HG03135 (cell line): ENCODE data around the gene PPHLN1.
"Not testable (repeated sequence)": the region's sequence is repeated elsewhere in the genome, so short reads cannot be mapped to it uniquely, and the experiment has no call there.

ENCODE experiments used
- ATAC-seq: cut with Tn5 transposase; IDR thresholded peaks from one replicate; pipeline ENCODE4 v1.9.1; 2021; ENCODE audit warnings: mild to moderate bottlenecking, moderate library complexity; ENCODE audit not compliant: unreplicated experiment

Gene PPHLN1

GRCh38 chr12:42320796-42321195 lies 5.2 kb upstream of the PPHLN1 start:
- ATAC-seq = no peak

- ATAC-seq = no peak
Measured at GRCh38 chr12:42322567-42322966, 3.4 kb upstream of the PPHLN1 start.

- ATAC-seq = no peak
Measured at GRCh38 chr12:42323856-42324255, 2.1 kb upstream of the PPHLN1 start.

DNA sequence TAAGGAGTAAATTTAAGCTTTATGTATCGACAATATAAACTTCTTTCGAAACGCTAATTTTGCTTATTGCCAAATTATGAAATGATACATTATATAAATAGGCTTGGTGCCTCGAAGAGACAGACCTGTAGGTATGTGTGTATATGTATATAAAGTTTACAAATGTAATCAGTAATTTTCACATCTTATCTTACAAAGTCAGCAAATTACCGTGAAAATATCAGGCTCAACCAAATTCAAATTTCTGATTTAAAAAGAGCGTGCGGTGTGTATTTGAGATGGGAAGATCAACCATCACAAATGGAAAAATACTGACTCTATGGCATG lies 678 bp upstream of the PPHLN1 start:
- no peak for ATAC-seq

GRCh38 chr12:42326541-42327226 lies 717 bp downstream of the PPHLN1 start:
- peak; percentile 23 for ATAC-seq

DNA sequence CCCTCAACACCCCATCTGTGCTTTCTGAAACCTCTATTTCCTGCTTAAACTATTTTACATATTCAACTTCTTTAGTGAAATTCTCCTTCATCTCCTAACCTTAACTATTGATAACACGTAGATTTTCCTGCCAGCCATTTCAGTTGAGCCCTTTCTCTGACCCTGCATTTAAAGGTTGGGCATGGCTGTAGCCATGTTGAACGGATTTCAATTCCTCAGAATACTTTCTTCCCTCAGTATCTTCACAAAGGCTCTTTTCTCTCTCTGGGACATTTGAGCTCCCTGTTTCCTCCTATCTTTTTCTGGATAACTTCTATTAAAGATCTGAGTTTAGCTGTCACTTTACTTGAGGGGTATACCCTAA lies 1.2 kb downstream of the PPHLN1 start:
- ATAC-seq = no peak

DNA sequence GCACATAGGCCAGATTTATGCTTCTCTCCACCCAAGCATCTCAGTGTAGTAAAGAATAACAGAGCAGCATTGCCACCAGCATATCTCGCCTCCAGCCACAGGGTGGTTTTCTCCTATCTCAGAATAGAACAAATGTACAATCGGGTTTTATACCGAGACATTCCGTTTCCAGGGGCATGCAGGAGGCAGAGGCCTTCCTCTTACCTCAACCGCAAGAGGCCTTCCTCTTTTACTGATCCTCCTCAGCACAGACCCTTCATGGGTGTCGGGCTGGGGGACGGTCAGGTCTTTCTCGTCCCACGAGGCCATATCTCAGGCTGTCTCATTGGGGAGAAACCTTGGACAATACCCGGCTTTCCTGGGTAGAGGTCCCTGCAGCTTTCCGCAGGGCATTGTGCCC lies 4.1 kb downstream of the PPHLN1 start:
- not testable (repeated sequence) for ATAC-seq

DNA sequence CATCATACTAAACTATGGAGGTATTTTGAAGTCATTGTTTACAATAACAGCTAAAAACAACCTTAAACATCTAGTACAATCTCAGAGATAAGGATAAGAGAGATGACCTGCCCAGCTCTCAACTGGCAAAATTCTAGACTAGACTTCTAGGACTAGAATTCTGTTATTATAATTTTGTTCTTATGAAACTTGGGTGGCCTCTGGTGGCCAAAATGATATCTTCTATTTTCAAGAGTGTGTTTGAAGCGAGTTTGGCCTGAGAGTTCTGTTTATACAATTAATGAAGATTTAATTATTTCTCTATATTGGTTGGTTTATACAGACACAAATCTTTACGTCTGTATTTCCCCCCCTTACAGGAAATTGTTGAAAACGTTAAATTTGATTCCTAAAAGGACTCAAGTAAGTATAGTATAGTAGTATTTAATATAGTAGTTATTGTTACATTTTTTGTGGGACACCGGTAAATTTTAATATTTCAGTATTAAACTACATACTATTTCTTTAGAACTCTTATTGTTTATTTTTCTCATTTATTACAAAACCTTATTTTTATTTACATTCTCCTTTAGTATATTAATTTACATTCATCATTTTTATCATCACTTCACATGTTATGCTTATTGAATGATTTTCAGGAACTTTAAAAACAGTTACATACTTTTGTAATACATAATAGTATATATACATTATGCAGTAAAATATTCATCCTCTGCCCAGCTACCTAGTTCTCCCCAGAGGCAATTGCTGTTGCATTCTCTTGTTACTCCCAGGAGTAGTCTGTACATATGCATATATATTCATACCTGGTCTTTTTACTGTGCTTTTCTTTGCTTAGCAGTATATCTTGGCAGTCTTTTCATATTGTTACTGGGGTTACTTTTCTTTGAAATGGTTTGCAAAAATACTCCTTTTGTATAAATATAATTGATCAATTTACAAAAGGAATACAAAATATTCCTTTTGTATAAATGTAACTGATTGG lies 6.6 kb downstream of the PPHLN1 start:
- ATAC-seq = peak; percentile 77

- ATAC-seq = no peak
Measured at GRCh38 chr12:42336286-42336685, 10.3 kb downstream of the PPHLN1 start.

DNA sequence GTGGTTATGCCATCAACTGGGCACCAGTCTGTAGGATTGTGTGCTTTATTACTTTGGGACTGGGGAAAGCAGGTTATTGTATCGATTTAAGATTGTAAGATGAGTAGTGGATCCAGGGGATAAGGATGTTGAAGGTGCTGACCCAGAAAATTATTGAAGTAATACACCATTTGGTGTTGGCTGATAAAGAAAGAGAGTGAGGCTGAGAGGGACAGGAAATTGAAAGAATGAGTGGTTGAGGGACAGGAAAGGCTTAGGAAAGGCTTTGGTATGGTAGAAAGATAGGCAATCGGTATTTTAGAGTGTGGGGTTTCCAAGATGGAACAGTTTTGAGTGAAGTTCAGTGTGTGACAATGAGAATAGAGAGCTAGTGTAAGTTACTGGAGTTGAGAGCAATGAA lies 12.3 kb downstream of the PPHLN1 start:
- no peak for ATAC-seq

DNA sequence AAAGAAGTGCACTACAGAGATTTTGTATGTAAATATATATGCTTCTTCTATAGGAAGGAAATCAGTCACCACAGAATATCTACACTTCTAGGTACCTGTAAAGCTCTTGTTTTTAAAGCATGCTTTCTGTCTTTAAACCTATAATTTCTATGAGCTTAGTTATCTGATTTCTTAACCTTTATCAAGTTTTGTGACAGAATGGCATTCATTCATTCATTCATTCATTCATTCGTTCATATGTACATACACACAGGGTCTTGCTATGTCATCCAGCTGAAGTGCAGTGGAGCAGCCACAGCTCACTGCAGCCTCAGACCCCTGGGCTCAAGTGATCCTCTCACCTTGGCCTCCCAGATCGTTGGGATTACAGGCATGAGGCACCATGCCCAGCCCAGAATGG lies 16.1 kb downstream of the PPHLN1 start:
- ATAC-seq = no peak

DNA sequence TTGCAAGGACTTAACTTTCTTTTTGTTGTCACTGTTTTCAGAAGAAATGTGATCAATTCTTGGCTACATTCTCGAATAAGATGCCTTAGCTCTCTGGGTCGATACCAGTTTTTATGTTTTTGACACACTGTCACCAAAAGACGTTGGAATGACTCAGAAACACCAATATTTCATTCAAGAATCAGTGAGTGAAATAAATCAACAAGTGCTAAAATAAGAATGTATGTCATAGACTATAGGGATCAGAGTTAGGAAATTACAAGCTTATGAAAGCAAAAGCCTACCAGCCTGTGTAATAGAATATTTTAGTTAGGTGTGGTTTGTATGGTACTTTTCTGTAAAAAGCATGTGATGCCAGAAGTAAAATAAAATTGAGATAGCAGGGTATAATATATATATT lies 17.8 kb downstream of the PPHLN1 start:
- no peak for ATAC-seq

- no peak for ATAC-seq
Measured at GRCh38 chr12:42346403-42347002, 20.5 kb downstream of the PPHLN1 start.

DNA sequence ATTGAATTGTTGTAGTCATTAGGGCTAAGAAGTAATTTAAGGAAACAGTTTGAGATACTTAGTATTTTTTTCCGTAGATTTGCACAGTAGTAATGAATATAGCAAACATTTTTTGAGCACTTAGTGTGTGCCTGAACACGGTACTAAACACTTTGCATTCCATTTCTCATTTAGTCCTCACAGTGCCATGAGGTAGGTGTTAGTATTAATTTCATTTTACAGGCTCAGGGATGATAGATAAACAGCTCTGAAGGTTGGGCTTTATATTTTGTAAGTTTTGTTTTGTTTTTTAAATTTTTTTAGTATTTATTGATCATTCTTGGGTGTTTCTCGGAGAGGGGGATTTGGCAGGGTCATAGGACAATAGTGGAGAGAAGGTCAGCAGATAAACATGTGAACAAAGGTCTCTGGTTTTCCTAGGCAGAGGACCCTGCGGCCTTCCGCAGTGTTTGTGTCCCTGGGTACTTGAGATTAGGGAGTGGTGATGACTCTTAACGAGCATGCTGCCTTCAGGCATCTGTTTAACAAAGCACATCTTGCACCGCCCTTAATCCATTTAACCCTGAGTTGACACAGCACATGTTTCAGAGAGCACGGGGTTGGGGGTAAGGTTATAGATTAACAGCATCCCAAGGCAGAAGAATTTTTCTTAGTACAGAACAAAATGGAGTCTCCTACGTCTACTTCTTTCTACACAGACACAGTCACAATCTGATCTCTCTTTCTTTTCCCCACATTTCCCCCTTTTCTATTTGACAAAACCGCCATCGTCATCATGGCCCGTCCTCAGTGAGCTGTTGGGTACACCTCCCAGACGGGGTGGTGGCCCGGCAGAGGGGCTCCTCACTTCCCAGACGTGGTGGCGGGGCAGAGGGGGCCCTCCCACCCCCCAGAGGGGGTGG lies 23.4 kb downstream of the PPHLN1 start:
- not testable (repeated sequence) for ATAC-seq

GRCh38 chr12:42350021-42350407 lies 24.0 kb downstream of the PPHLN1 start:
- ATAC-seq = not testable (repeated sequence)

DNA sequence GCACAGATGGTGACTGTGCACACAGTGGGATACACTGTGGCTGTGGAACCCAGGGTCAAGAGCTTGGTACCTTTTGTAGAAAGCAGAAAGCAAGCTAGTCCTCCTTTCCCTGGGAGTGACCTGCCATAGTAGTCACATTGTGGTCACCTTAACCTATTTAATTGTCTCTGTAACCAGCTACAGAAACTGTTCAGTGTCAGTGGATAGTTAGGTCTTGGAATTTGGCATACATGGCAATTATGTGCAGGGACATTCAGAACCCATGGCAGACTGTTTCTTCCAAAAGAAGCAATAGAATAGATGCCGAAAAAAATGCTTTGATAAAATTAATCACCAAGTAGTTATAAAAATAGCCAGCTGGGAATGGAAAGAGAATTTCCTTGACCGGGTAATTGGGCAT lies 30.4 kb downstream of the PPHLN1 start:
- ATAC-seq = no peak

DNA sequence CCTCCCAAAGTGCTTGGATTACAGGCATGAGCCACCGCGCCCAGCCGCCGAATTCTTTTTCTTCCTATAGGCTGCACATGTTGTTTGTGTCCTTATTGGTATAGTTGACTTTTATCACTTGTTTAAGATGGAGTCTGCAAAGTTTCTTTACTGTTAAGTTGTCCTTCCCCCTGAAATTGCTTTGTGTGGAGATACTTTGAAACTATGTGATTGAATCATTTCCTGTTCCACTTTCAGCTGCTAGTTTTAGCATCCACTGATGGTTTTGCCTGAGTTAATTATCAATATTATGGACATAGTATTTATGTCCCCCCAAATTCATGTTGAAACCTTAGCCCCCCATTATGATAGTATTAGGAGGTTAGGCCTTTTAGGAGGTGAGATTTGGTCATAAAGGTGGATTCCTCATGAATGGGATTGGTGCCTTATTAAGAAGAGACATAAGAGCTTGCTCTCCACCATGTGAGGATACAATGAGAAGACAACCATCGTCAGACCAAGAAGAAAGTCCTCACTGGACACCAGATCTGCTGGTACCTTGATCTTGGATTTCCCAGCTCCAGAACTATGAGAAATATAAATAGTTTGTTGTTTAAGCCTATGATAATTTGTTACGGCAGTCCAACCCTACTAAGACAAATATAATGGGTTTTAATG lies 34.9 kb downstream of the PPHLN1 start:
- ATAC-seq = peak; percentile 93

DNA sequence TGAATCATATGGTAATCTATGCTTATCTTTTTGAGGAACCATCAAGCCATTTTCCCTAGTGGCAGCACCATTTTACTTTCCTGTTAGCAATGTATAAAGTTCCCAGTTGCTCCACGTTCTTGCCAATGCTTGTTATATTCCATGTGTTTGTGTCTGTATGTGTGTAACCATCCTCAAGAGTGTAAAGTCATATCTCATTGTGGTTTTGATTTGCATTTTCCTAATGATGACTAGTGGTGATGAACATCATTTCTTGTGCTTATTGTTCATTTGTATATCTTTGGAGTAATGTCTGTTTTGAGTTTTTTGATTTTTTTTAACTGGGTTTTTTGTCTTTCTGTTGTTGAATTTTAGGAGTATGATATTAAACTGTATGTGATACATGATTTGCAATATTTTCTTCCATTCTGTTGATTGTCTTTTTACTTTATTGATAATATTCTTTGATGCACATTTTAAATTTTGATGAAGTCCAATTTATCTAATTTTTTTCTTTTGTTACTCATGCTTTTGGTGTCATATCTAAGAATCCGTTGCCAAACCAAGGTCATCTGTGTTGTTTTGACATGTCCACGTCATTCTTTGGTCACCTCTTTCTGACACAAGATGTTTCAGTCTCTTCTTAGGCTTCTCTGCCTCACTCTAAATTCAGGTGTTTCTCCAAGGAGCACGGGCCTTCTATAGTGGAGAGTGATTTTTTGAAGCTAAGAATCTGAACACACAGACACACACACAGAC lies 36.1 kb downstream of the PPHLN1 start:
- no peak for ATAC-seq

DNA sequence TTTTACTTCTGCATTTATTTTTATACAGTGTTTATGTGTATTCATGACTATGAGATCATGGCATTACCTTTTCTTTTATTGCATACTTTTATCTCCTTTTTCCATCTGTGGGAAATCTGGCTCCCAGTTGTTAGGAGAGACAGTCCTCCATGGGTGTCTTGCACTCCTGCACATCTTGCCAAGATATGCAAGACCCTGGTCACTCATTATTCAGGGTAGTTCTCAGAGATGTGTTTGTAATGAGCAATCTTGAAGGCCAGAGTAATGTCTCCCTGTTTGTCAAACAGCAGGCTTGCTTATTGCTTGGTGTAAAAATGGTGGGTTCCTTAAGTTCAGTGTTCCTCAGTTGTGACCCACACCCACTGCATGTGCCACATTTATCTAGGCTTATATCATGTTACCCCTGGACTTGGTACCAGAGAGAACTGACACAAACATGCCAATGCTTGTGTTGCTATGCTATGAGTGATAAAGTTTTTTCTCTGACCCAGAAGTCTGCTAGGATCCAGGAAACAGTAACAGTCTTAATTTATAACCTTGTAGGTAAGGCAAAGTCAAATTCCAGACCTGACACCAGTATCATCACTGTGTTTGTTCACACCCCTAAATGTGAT lies 36.8 kb downstream of the PPHLN1 start:
- no peak for ATAC-seq
